ENCODE measurements around the gene PRSS3. TPM values are rescaled to one million over a fixed set of nuclear protein-coding genes. Genes with fewer than 3 reads are reported as not detected.
"Not testable (repeated sequence)": the region's sequence is repeated elsewhere in the genome, so short reads cannot be mapped to it uniquely, and the experiment has no call there.

The PRSS3 gene
- total RNA-seq, 3 donors from 2014 or later (not counting 1 experiment from before 2014, with no cell fraction given) = 3.4 TPM; not detected in 2

GRCh38 chr9:33762343-33762742 lies 33.0 kb upstream of the PRSS3 start:
- Mint-ChIP-seq H3K27me3 (ENCODE audit: low read depth in 2 of 2) (peaks cover 14 to 17% of the 10 kb centered on the region in 2 donors), H3K36me3 (no peaks in the 10 kb centered on the region), H3K4me3 (no peak overlapping the region), H3K9me3 (no peaks in the 10 kb centered on the region), H3K4me1 (no peaks in the 10 kb centered on the region), H3K27ac (no peak overlapping the region)
- Histone ChIP-seq H3K27me3 (ENCODE audit: control insufficient read depth, insufficient read depth, low read length) (peaks cover 4% of the 10 kb centered on the region), H3K36me3 (ENCODE audit: control insufficient read depth, insufficient read depth, low read length) (no peaks in the 10 kb centered on the region), H3K4me1 (ENCODE audit: control insufficient read depth, insufficient read depth, low read length) (peaks cover 2% of the 10 kb centered on the region), H3K4me3 (ENCODE audit: low read length) (no peak overlapping the region), H3K9me3 (ENCODE audit: control insufficient read depth, insufficient read depth, low read length) (no peaks in the 10 kb centered on the region), H3K27ac (ENCODE audit: low read length) (no peak overlapping the region)
- DNase-seq = no peak
- no peak for ATAC-seq
- WGBS (ENCODE audit: insufficient coverage) = 93% methylated on average over 6 of the region's 6 CpGs
- TF ChIP-seq CTCF (IDR thresholded peaks at IDR 0.05) = no peak
- intact Hi-C loops (cut with micrococcal nuclease) = no loop called here

GRCh38 chr9:33763709-33764108 lies 31.7 kb upstream of the PRSS3 start:
- H3K36me3 ChIP-seq (ENCODE audit: control insufficient read depth, insufficient read depth, low read length); H3K4me1 ChIP-seq (ENCODE audit: control insufficient read depth, insufficient read depth, low read length); H3K36me3 Mint-ChIP-seq; H3K27ac ChIP-seq (ENCODE audit: low read length); H3K27me3 ChIP-seq (ENCODE audit: control insufficient read depth, insufficient read depth, low read length); H3K9me3 Mint-ChIP-seq; intact Hi-C loops (cut with micrococcal nuclease); H3K27me3 Mint-ChIP-seq (ENCODE audit: low read depth in 2 of 2); H3K4me3 Mint-ChIP-seq; H3K9me3 ChIP-seq (ENCODE audit: control insufficient read depth, insufficient read depth, low read length); DNase-seq; H3K4me3 ChIP-seq (ENCODE audit: low read length); H3K4me1 Mint-ChIP-seq; H3K27ac Mint-ChIP-seq; ATAC-seq: not testable (repeated sequence)
- WGBS (ENCODE audit: insufficient coverage) = no CpG with 5 or more reads among the region's 1 CpG

- H3K4me1 ChIP-seq (ENCODE audit: control insufficient read depth, insufficient read depth, low read length) = no peaks in the 10 kb centered on the region
- Mint-ChIP-seq H3K9me3 (no peaks in the 10 kb centered on the region), H3K4me3 (no peak overlapping the region), H3K4me1 (no peaks in the 10 kb centered on the region), H3K27me3 (ENCODE audit: low read depth in 2 of 2) (peaks cover 4 to 7% of the 10 kb centered on the region in 2 donors), H3K36me3 (no peaks in the 10 kb centered on the region), H3K27ac (no peak overlapping the region)
- H3K36me3 ChIP-seq (ENCODE audit: control insufficient read depth, insufficient read depth, low read length) = no peaks in the 10 kb centered on the region
- no peak overlapping the region for H3K27ac ChIP-seq (ENCODE audit: low read length)
- no peak for DNase-seq
- intact Hi-C loops (cut with micrococcal nuclease) = no loop called here
- H3K27me3 ChIP-seq (ENCODE audit: control insufficient read depth, insufficient read depth, low read length) = no peaks in the 10 kb centered on the region
- WGBS (ENCODE audit: insufficient coverage) = 88% methylated on average over 3 of the region's 3 CpGs
- no peak overlapping the region for H3K4me3 ChIP-seq (ENCODE audit: low read length)
- TF ChIP-seq CTCF (IDR thresholded peaks at IDR 0.05) = no peak
- no peaks in the 10 kb centered on the region for H3K9me3 ChIP-seq (ENCODE audit: control insufficient read depth, insufficient read depth, low read length)
- no peak for ATAC-seq
Observed at GRCh38 chr9:33765411-33765810, 29.9 kb upstream of the PRSS3 start.

GRCh38 chr9:33770156-33770880 lies 25.0 kb upstream of the PRSS3 start:
- H3K4me3 ChIP-seq (ENCODE audit: low read length); intact Hi-C loops (cut with micrococcal nuclease); H3K27ac ChIP-seq (ENCODE audit: low read length); H3K27me3 Mint-ChIP-seq (ENCODE audit: low read depth in 2 of 2); H3K9me3 Mint-ChIP-seq; H3K36me3 ChIP-seq (ENCODE audit: control insufficient read depth, insufficient read depth, low read length); DNase-seq; H3K4me3 Mint-ChIP-seq; H3K4me1 Mint-ChIP-seq; H3K27me3 ChIP-seq (ENCODE audit: control insufficient read depth, insufficient read depth, low read length); H3K4me1 ChIP-seq (ENCODE audit: control insufficient read depth, insufficient read depth, low read length); H3K9me3 ChIP-seq (ENCODE audit: control insufficient read depth, insufficient read depth, low read length); H3K27ac Mint-ChIP-seq; H3K36me3 Mint-ChIP-seq: not testable (repeated sequence)
- 85% methylated on average over 2 of the region's 3 CpGs for WGBS (ENCODE audit: insufficient coverage)
- peak in 1 of 3 donors; percentile 21 for ATAC-seq

GRCh38 chr9:33773135-33773534 lies 22.2 kb upstream of the PRSS3 start:
- H3K4me3 Mint-ChIP-seq; H3K4me1 Mint-ChIP-seq; H3K36me3 Mint-ChIP-seq; DNase-seq; H3K27ac ChIP-seq (ENCODE audit: low read length); ATAC-seq; H3K27ac Mint-ChIP-seq; H3K27me3 ChIP-seq (ENCODE audit: control insufficient read depth, insufficient read depth, low read length); H3K4me3 ChIP-seq (ENCODE audit: low read length); H3K36me3 ChIP-seq (ENCODE audit: control insufficient read depth, insufficient read depth, low read length); H3K9me3 ChIP-seq (ENCODE audit: control insufficient read depth, insufficient read depth, low read length); H3K4me1 ChIP-seq (ENCODE audit: control insufficient read depth, insufficient read depth, low read length); intact Hi-C loops (cut with micrococcal nuclease); H3K9me3 Mint-ChIP-seq: not testable (repeated sequence)
- peaks cover 5 to 22% of the 10 kb centered on the region in 2 donors for H3K27me3 Mint-ChIP-seq (ENCODE audit: low read depth in 2 of 2)

GRCh38 chr9:33774074-33774659 lies 21.2 kb upstream of the PRSS3 start:
- H3K36me3 ChIP-seq (ENCODE audit: control insufficient read depth, insufficient read depth, low read length); ATAC-seq; intact Hi-C loops (cut with micrococcal nuclease); H3K4me3 Mint-ChIP-seq; H3K27me3 ChIP-seq (ENCODE audit: control insufficient read depth, insufficient read depth, low read length); H3K36me3 Mint-ChIP-seq; H3K4me1 Mint-ChIP-seq; H3K27ac Mint-ChIP-seq; H3K4me1 ChIP-seq (ENCODE audit: control insufficient read depth, insufficient read depth, low read length); H3K27ac ChIP-seq (ENCODE audit: low read length); H3K4me3 ChIP-seq (ENCODE audit: low read length); DNase-seq; H3K9me3 ChIP-seq (ENCODE audit: control insufficient read depth, insufficient read depth, low read length); H3K9me3 Mint-ChIP-seq: not testable (repeated sequence)
- WGBS (ENCODE audit: insufficient coverage) = 73% methylated on average over 4 of the region's 5 CpGs
- peaks cover 5 to 22% of the 10 kb centered on the region in 2 donors for H3K27me3 Mint-ChIP-seq (ENCODE audit: low read depth in 2 of 2)
